SJSA1 (cell line): Measurements from ENCODE around the gene ARHGEF28. TPM values are rescaled to one million over a fixed set of nuclear protein-coding genes. Genes with fewer than 3 reads are reported as not detected.

ENCODE experiments used
- DNase-seq, 2 experiments: peaks; one replicate each; pipeline ENCODE4 v3.0.0-alpha.2; 2015 to 2020; ENCODE audit warnings: low spot score in 2 of 2, low read depth in 1 of 2
- H3K27ac ChIP-seq: fragments of 250-450 bp; sonication (Bioruptor Pico); 2 replicates; pipeline ENCODE4 v1.5.1; 2020; ENCODE audit warnings: mild to moderate bottlenecking, moderate library complexity
- H3K27me3 ChIP-seq: fragments of 250-450 bp; sonication (Bioruptor Pico); replicated peaks from 2 replicates; pipeline ENCODE4 v1.5.1; 2020; ENCODE audit warnings: mild to moderate bottlenecking, moderate library complexity
- H3K36me3 ChIP-seq: fragments of 250-450 bp; sonication (Bioruptor Pico); 2 replicates; pipeline ENCODE4 v1.5.1; 2020; ENCODE audit warnings: mild to moderate bottlenecking
- H3K4me1 ChIP-seq: fragments of 250-450 bp; sonication (Bioruptor Pico); replicated peaks from 2 replicates; pipeline ENCODE4 v1.6.1; 2021; ENCODE audit warnings: mild to moderate bottlenecking
- H3K4me3 ChIP-seq: fragments of 250-450 bp; sonication (Bioruptor Pico); 2 replicates; pipeline ENCODE4 v1.5.1; 2020; ENCODE audit warnings: mild to moderate bottlenecking
- H3K9me3 ChIP-seq: fragments of 250-450 bp; sonication (Bioruptor Pico); replicated peaks from 2 replicates; pipeline ENCODE4 v1.5.1; 2020; ENCODE audit warnings: mild to moderate bottlenecking
- total RNA-seq: library from RNA; depleted of rRNA; stranded (reverse); fragments of >200 nt; shearing (Covaris generic); gene quantifications from 2 replicates; pipeline ENCODE4 v1.2.3, GENCODE V29; 2014

ARHGEF28 gene
- total RNA-seq, 1 experiment from 2014 or later: 20.2 TPM

DNA sequence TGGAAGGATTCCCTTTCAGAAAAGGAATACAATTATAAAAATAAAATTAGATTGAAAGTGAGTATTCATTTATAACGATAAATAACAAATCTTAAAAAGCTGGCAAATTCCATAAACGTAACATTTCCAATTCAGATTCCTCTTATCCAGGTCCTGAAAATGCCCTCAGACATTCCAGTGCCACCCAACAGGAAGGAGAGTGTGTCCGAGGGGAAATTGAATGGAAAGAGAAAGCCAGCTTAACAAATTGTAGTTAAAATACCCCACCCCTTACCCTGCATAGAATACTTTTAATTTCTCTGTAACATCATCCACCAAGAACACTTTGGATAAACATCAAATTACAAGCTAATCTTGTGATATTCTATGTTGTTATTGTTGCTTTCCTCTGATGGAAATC lies 72.0 kb downstream of the ARHGEF28 start:
- H3K4me3 ChIP-seq: no peak overlapping the region
- H3K9me3 ChIP-seq: no peaks in the 10 kb centered on the region; the same call in 1 of the 2 replicates
- H3K27me3 ChIP-seq: no peaks in the 10 kb centered on the region
- H3K27ac ChIP-seq: no peak overlapping the region
- DNase-seq: no peak
- H3K4me1 ChIP-seq: peaks cover 29% of the 10 kb centered on the region
- H3K36me3 ChIP-seq: peaks cover 5% of the 10 kb centered on the region; the same call in 1 of the 2 replicates

DNA sequence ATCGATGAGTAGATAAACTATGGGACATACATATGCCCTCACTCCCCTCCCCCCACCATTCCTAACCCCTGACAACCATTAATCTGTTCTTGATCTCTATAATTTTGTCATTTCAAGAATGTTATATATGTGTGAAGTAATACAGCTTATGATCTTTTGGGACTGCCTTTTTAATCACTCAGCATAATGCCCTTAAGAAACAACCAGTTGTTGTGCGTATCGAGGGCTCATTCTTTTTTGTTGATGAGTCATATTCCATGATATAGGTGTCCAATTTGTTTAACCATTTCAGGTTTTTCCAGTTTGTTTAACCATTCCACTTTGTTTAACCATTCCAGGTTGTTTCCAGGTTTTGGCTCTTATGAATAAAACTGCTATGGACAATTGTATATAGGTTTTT lies 75.6 kb downstream of the ARHGEF28 start:
- Histone ChIP-seq H3K27ac (no peak overlapping the region), H3K27me3 (no peaks in the 10 kb centered on the region), H3K4me3 (no peak overlapping the region), H3K36me3 (peaks cover 8% of the 10 kb centered on the region; the same call in 1 of the 2 replicates), H3K4me1 (peaks cover 8% of the 10 kb centered on the region; the same call in 1 of the 2 replicates), H3K9me3 (no peaks in the 10 kb centered on the region)
- DNase-seq: no peak

DNA sequence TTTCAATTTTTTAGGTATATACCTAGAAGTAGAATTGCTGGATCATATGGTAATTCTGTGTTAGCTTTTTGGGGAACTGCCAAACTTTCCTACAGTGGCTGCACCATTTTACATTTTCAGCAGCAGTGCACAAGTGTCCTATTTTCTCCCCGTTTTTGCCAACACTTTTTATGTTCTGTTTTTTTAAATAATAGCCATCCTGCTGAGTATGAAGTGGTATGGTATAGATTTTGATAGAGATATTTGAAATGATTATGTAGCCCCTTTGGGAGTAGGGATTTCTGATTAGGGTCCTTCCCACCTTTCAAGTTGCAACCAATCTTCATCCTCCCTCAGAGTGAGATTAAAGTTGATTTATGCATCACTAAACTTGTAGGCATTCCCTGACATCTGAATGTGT lies 76.5 kb downstream of the ARHGEF28 start:
- peaks cover 8% of the 10 kb centered on the region; the same call in 1 of the 2 replicates for H3K36me3 ChIP-seq
- DNase-seq: no peak
- no peak overlapping the region for H3K4me3 ChIP-seq
- H3K4me1 ChIP-seq: peaks cover 12% of the 10 kb centered on the region
- no peak overlapping the region for H3K27ac ChIP-seq
- H3K9me3 ChIP-seq: no peaks in the 10 kb centered on the region
- no peaks in the 10 kb centered on the region for H3K27me3 ChIP-seq

DNA sequence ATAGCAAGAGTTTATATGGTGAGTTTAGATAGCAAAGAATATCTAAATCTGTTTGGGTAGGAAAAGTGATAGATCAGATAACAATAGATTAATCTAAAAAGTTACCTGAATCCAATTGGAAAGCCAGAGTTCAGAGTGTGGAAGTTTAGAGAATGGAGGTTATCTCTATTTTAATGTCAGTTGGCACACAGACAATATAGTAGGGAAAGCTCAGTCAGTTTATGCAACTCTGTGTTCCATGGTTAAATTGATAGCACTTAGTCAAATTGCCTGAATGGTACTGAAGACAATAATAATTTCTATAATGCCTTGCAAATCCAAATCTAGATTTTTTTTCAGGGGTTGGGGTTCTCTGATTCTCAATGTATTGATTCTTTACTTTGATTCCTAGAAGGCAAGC lies 77.0 kb downstream of the ARHGEF28 start:
- peaks cover 8% of the 10 kb centered on the region; the same call in 1 of the 2 replicates for H3K36me3 ChIP-seq
- no peaks in the 10 kb centered on the region for H3K27me3 ChIP-seq
- no peak for DNase-seq
- peaks cover 12% of the 10 kb centered on the region for H3K4me1 ChIP-seq
- H3K4me3 ChIP-seq: no peak overlapping the region
- no peaks in the 10 kb centered on the region for H3K9me3 ChIP-seq
- H3K27ac ChIP-seq: no peak overlapping the region

GRCh38 chr5:73705364-73705763 lies 79.4 kb downstream of the ARHGEF28 start:
- Histone ChIP-seq H3K27ac (no peak overlapping the region), H3K4me1 (peaks cover 12% of the 10 kb centered on the region), H3K4me3 (no peak overlapping the region), H3K36me3 (peaks cover 8% of the 10 kb centered on the region), H3K9me3 (peaks cover 4% of the 10 kb centered on the region; the same call in 1 of the 2 replicates), H3K27me3 (no peaks in the 10 kb centered on the region)
- DNase-seq: no peak

DNA sequence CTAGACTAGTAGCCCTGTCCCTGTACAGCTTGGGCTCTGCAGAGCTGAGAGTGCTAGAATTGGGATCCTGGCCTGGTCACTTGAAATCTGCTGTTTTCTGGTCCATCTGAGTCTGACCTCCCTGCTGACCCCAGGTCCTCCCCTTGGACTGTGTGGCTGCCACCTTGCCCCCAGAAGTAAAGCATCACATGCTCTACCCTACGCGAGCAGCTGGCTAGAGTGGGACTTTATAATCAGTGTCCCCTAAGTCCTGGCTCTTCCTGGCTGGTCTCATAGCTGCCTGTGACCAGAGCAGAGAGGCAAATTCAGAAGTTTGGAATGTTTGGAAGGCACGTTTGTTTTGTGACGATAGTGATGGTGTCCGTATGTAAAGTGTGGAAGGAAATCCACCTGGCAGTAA lies 81.0 kb downstream of the ARHGEF28 start:
- H3K4me3 ChIP-seq: no peak overlapping the region
- no peak for DNase-seq
- H3K9me3 ChIP-seq: peaks cover 4% of the 10 kb centered on the region; the same call in 1 of the 2 replicates
- no peak overlapping the region for H3K27ac ChIP-seq
- H3K4me1 ChIP-seq: peaks cover 8% of the 10 kb centered on the region
- H3K36me3 ChIP-seq: peaks cover 8% of the 10 kb centered on the region
- H3K27me3 ChIP-seq: no peaks in the 10 kb centered on the region

DNA sequence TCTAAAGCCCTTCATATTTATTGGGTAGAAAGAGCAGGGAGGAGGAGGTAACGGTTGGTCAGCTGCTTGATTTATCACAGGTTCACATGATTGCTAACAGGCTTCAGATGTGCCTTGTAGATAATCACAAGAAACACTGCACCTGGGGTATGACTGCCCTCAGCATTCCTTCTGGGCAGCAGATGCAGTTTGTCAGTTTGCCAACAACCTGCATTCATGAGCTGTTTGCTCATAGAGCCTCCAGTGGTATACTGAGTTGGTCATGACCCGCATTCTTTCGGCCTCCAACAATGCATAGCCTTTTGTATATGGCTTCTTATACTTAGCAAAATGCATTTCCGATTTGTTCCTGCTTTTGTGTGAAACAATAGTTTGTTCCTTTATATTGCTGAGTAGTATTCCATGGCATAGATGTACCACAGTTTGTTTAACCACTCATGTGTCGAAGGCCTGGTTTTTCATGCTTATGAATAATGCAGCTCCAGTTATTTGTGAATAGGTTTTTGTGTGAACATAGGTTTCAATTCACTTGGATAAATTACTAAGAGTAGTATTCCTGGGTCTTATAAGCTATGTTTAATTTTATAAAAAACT lies 83.6 kb downstream of the ARHGEF28 start:
- Histone ChIP-seq H3K4me1 (peaks cover 8% of the 10 kb centered on the region), H3K27ac (no peak overlapping the region), H3K4me3 (no peak overlapping the region), H3K27me3 (no peaks in the 10 kb centered on the region), H3K9me3 (peaks cover 4% of the 10 kb centered on the region; the same call in 1 of the 2 replicates), H3K36me3 (peaks cover 11% of the 10 kb centered on the region)
- no peak for DNase-seq

DNA sequence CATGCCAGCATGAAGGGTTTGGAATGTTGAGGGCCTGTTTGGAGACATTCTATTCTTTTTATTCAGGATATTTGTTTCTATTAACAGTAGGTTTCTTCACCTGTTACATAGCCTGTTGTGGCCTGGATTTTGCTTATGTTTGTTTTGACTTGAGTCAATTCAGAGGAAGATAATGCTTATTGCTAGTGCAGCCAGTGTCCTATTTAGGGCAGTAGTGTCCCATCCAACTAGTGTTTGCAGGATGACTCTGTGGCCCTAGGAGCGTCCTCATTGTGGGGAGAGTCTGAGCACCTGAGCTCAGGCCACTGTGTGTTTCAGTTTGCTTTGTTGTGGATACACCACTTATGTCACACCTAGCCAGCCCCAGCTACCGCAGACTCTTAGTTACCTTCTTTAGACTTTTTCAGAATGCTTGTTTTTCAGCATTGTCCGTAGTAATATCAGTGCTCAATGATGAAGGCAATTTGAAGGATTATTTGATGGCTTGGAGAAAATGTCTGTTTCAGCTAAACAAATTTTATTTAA lies 90.3 kb downstream of the ARHGEF28 start:
- no peak overlapping the region for H3K27ac ChIP-seq
- peaks cover 5% of the 10 kb centered on the region for H3K36me3 ChIP-seq
- no peaks in the 10 kb centered on the region for H3K9me3 ChIP-seq
- no peaks in the 10 kb centered on the region for H3K27me3 ChIP-seq
- H3K4me1 ChIP-seq: no peaks in the 10 kb centered on the region
- no peak for DNase-seq
- H3K4me3 ChIP-seq: no peak overlapping the region

DNA sequence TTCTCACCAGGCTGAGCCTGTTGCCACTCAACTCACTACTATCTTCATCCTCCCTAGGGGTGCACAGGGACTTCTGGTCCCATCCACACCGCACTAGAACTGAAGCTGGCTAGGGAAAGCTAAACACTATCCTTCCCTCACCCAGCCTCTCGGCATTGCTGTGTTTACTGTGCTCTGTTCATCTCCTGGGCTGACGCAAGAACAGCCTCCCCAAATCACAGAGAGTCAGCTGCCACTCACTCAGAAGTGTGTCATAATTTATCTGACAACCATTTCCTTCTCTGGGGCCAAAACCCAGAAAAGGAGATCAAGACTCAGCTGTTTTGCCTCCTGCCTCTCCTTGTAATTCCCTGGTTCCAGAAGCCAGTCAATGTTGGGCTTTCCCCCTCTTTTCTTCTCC lies 92.8 kb downstream of the ARHGEF28 start:
- peaks cover 5% of the 10 kb centered on the region for H3K36me3 ChIP-seq
- H3K9me3 ChIP-seq: no peaks in the 10 kb centered on the region
- no peak overlapping the region for H3K4me3 ChIP-seq
- no peak overlapping the region for H3K27ac ChIP-seq
- no peak for DNase-seq
- H3K27me3 ChIP-seq: no peaks in the 10 kb centered on the region
- H3K4me1 ChIP-seq: peaks cover 12% of the 10 kb centered on the region

DNA sequence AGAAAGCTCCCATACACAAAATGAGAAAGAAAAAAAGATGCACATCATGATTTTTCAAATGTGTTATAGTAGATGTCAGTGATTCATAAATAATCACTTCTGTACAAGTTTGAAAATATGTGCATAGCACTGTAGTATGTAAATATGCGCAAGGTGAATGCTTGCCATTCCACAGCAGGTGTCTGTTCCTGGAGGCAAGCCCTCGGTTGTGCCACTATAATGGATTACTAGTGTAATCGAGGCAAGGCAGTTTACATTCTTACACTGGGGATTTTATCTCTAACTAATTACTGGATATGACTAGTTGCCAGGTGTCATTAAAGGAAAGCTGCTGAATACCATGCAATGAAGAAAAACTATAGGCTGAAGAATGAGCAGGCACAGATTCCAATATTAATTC lies 93.6 kb downstream of the ARHGEF28 start:
- Histone ChIP-seq H3K27me3 (no peaks in the 10 kb centered on the region), H3K9me3 (no peaks in the 10 kb centered on the region), H3K36me3 (peaks cover 2% of the 10 kb centered on the region), H3K4me3 (no peak overlapping the region), H3K4me1 (peaks cover 12% of the 10 kb centered on the region), H3K27ac (no peak overlapping the region)
- no peak for DNase-seq

DNA sequence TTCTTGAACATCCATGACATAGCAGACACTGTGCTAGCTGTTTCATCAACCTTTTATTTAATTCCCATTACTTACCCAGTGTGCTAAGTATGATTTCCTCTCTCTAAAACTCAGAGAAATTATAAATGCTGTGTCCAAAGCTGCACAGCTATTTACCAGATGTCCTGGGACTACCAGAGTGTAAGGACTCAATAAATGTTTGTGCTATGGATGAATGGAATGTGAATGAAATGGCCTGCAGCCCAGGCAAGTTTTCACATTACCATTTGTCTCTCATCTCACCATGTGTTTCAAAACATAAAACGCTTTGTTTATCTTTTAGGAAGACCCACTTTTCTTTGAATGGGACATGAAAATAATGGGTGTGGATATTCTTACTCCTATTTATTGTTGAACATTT lies 96.2 kb downstream of the ARHGEF28 start:
- no peaks in the 10 kb centered on the region for H3K9me3 ChIP-seq
- H3K27ac ChIP-seq: no peak overlapping the region
- H3K27me3 ChIP-seq: no peaks in the 10 kb centered on the region
- no peak overlapping the region for H3K4me3 ChIP-seq
- H3K36me3 ChIP-seq: no peaks in the 10 kb centered on the region; the same call in 1 of the 2 replicates
- DNase-seq: peak in 1 of 2 experiments; percentile 26
- peaks cover 25% of the 10 kb centered on the region for H3K4me1 ChIP-seq

GRCh38 chr5:73726071-73726470 lies 100.1 kb downstream of the ARHGEF28 start:
- Histone ChIP-seq H3K4me3 (no peak overlapping the region), H3K27me3 (no peaks in the 10 kb centered on the region), H3K36me3 (no peaks in the 10 kb centered on the region), H3K9me3 (no peaks in the 10 kb centered on the region), H3K27ac (no peak overlapping the region), H3K4me1 (peaks cover 38% of the 10 kb centered on the region)
- DNase-seq: no peak

- no peaks in the 10 kb centered on the region for H3K27me3 ChIP-seq
- H3K9me3 ChIP-seq: no peaks in the 10 kb centered on the region
- H3K36me3 ChIP-seq: no peaks in the 10 kb centered on the region
- DNase-seq: no peak
- H3K4me1 ChIP-seq: peaks cover 35% of the 10 kb centered on the region
- H3K27ac ChIP-seq: no peak overlapping the region
- no peak overlapping the region for H3K4me3 ChIP-seq
Observed at GRCh38 chr5:73726606-73727231, 100.7 kb downstream of the ARHGEF28 start.

DNA sequence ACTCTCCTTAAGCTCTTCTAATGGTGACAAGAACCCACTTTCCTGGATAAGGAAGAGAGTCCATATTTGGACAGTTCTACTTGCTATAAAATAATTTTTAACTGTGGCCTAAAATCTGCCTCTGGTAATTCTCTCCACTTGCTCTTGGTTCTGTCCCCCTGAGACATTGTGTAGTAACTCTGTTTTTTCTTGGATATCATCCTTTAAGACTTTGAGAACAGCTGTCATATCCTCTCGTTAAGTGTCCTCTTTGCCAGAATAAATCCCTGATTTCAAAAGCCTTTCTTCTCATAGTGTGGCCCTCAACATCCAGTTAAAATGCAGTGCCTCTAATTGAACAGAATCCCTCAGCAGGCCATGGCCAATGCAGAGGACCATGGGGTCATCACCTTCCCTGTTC lies 101.5 kb downstream of the ARHGEF28 start:
- Histone ChIP-seq H3K27ac (no peak overlapping the region), H3K9me3 (no peaks in the 10 kb centered on the region), H3K27me3 (no peaks in the 10 kb centered on the region), H3K4me3 (no peak overlapping the region), H3K36me3 (no peaks in the 10 kb centered on the region), H3K4me1 (peaks cover 28% of the 10 kb centered on the region)
- DNase-seq: no peak
